PC-3 (cell line): ENCODE measurements around the gene SMIM15. TPM values are rescaled to one million over a fixed set of nuclear protein-coding genes. Genes with fewer than 3 reads are reported as not detected.

Source experiments
- ATAC-seq: fragments of 200-7000 bp; cut with Tn5 transposase; 2 replicates; pipeline ENCODE4 v1.9.1; 2020; ENCODE audit warnings: mild to moderate bottlenecking, moderate library complexity
- BruUV-seq: library from RNA; stranded (reverse); fragments of 400-500 nt; replicated peaks from 2 replicates; lab custom pipeline; 2021; lab: Mats Ljungman, UMichigan
- CTCF ChIA-PET: fragments of 300-600 bp; sonication (Branson Sonifier 250); formaldehyde crosslinking; loops from one replicate; lab custom pipeline; 2022; ENCODE audit warnings: antibody characterized with exemption; lab: Charles Lee
- POLR2A ChIA-PET: fragments of 300-600 bp; sonication (Branson Sonifier 250); formaldehyde crosslinking; loops from one replicate; lab custom pipeline; 2022; ENCODE audit warnings: antibody characterized with exemption; ENCODE audit not compliant: unreplicated experiment; lab: Charles Lee
- DNase-seq: peaks from one replicate; pipeline ENCODE4 v3.0.0-alpha.2; 2015
- H2AFZ ChIP-seq: fragments of 300-600 bp; sonication (generic); 2 replicates; pipeline ENCODE4 v1.6.0; 2016; ENCODE audit warnings: antibody characterized with exemption, low read length
- H3F3A ChIP-seq: fragments of 300-600 bp; sonication (generic); one replicate; pipeline ENCODE4 v1.6.0; 2017; ENCODE audit warnings: antibody characterized with exemption, low read length, control low read depth, mild to moderate bottlenecking; ENCODE audit not compliant: unreplicated experiment
- H3K27ac ChIP-seq: fragments of 300-600 bp; sonication (generic); 2 replicates; pipeline ENCODE4 v1.5.1; 2016; ENCODE audit warnings: mild to moderate bottlenecking, low read length
- H3K27me3 ChIP-seq: fragments of 300-600 bp; sonication (generic); 2 replicates; pipeline ENCODE4 v1.6.1; 2016; ENCODE audit warnings: low read length, mixed read lengths
- H3K36me3 ChIP-seq: fragments of 300-600 bp; sonication (generic); 2 replicates; pipeline ENCODE4 v1.6.1; 2016; ENCODE audit warnings: low read depth, mixed run types, low read length, mixed read lengths
- H3K4me1 ChIP-seq: fragments of 300-600 bp; sonication (generic); 2 replicates; pipeline ENCODE4 v1.5.1; 2016; ENCODE audit warnings: low read length; ENCODE audit not compliant: insufficient read depth
- H3K4me2 ChIP-seq: fragments of 300-600 bp; sonication (generic); 2 replicates; pipeline ENCODE4 v1.6.0; 2016; ENCODE audit warnings: low read length
- H3K4me3 ChIP-seq: fragments of 300-600 bp; sonication (generic); 2 replicates; pipeline ENCODE4 v1.5.1; 2016; ENCODE audit warnings: mild to moderate bottlenecking, low read length, mixed read lengths
- H3K79me2 ChIP-seq: fragments of 300-600 bp; sonication (generic); 2 replicates; pipeline ENCODE4 v1.6.1; 2017; ENCODE audit warnings: low read length, mixed read lengths
- H3K9ac ChIP-seq: fragments of 300-600 bp; sonication (generic); 2 replicates; pipeline ENCODE4 v1.6.0; 2016; ENCODE audit warnings: mild to moderate bottlenecking, low read length
- H3K9me2 ChIP-seq: fragments of 300-600 bp; sonication (generic); replicated peaks from 2 replicates; pipeline ENCODE4 v1.6.1; 2016; ENCODE audit warnings: mixed run types, low read length, mixed read lengths
- H3K9me3 ChIP-seq: fragments of 300-600 bp; sonication (generic); 2 replicates; pipeline ENCODE4 v1.6.1; 2016; ENCODE audit warnings: low read length, mixed read lengths
- H4K20me1 ChIP-seq: fragments of 300-600 bp; sonication (generic); 2 replicates; pipeline ENCODE4 v1.6.1; 2016; ENCODE audit warnings: low read length, mixed read lengths
- CTCF ChIP-seq: fragments of 300-600 bp; sonication (generic); conservative IDR thresholded peaks from 2 replicates; pipeline ENCODE4 v1.5.1; 2017; ENCODE audit warnings: antibody characterized with exemption, low read depth, mild to moderate bottlenecking, low read length
- EZH2 ChIP-seq: fragments of 300-600 bp; sonication (generic); IDR thresholded peaks from one replicate; pipeline ENCODE4 v1.6.1; 2017; ENCODE audit warnings: antibody characterized with exemption, mild to moderate bottlenecking, low read length; ENCODE audit not compliant: unreplicated experiment
- EZH2phosphoT487 ChIP-seq: fragments of 300-600 bp; sonication (generic); IDR thresholded peaks from 2 replicates; pipeline ENCODE4 v1.6.1; 2018; ENCODE audit warnings: mild to moderate bottlenecking, antibody characterized with exemption, low read length, borderline replicate concordance
- intact Hi-C: fragments of 100-400 bp; cut with micrococcal nuclease; formaldehyde crosslinking; loops from 2 replicates; pipeline ENCODE4 v1.9.0; 2023
- total RNA-seq: library from RNA; depleted of rRNA; stranded (reverse); fragments of >200 nt; gene quantifications from 2 replicates; pipeline ENCODE4 v1.2.3, GENCODE V29; 2014

SMIM15 gene
- total RNA-seq, 1 experiment from 2014 or later, result 76.3 TPM

DNA sequence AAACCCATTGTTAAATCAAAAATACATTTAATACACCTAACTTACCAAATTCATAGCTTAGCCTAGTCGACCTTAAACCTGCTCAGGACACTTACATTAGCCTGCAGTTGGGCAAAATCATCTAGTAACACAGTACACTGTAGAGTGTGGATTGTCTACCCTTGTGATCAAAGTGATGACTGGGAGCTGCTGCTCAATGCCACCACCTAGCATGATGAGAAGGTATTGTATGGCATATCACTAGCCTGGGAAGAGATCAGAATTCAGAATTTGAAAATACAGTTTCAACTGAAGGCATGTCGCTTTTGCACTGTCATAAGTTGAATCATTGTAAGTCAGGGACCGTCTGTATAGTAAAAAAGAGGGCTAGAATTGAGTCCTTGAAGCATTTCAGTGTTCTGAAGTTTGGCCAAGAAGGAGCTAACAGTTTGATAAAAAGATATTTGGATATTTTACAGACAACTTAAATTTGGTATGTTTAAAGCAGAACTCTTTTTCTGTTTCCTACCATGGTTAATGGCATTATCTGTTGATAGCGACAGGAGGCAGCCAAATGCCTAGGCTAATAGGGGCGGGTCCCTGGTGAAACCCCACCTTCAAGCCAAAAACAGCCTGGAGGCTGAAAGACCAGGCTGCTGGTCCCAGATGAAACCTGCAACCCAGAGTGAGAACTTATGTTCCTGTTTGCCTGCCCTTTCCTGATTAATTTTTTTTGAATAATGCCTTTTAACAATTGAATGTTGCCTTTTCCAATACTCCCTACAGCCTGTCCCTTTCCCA lies 23.0 kb downstream of the SMIM15 start:
- intact Hi-C loops, result loop anchor here (5.0 kb wide), 1 partner anchor 182 kb away; no protein-coding TSS in a partner anchor
- no peak overlapping the region for H3K4me3 ChIP-seq
- H3K27ac ChIP-seq, result no peak overlapping the region
- H4K20me1 ChIP-seq, result no peaks in the 10 kb centered on the region
- H3K27me3 ChIP-seq, result no peaks in the 10 kb centered on the region
- DNase-seq, result peak; percentile 26
- H3K9ac ChIP-seq, result no peak overlapping the region
- TF ChIP-seq EZH2phosphoT487 (no peak), EZH2 (no peak), CTCF (peak; percentile 58)
- ChIA-PET CTCF (interaction anchor here (0.6 kb wide), 1 partner anchor 162 kb away, joined by 3 read pairs; no protein-coding TSS in a partner anchor), POLR2A (no interaction called here)
- H3K9me2 ChIP-seq, result no peaks in the 10 kb centered on the region
- no peaks in the 10 kb centered on the region for H3K79me2 ChIP-seq
- no TSS peak for BruUV-seq
- peak; percentile 76 for ATAC-seq
- H3K36me3 ChIP-seq, result no peaks in the 10 kb centered on the region
- no peaks in the 10 kb centered on the region for H3F3A ChIP-seq
- no peak overlapping the region for H3K4me2 ChIP-seq
- no peaks in the 10 kb centered on the region for H3K4me1 ChIP-seq
- H2AFZ ChIP-seq, result no peak overlapping the region
- H3K9me3 ChIP-seq, result no peaks in the 10 kb centered on the region

DNA sequence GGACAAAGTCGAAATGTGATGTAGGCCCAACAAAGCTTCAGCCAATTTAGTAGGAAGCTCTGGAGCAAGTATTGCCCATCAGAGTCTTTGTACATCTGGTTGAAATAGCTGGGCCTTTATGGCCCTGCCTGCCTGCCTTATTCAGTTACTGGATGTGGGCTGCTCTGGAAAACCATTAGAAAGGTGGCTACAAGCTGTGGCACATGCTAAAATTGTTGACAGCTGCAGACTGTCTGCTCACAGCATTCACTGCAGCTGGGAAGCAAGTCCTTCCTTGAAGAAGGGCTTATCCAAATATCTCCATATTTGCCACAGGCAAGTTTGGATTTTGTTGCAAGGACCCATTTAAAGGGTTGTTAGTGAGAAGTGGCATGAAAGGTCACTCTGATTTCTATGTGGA lies 24.4 kb downstream of the SMIM15 start:
- H3K9me3 ChIP-seq, result no peaks in the 10 kb centered on the region
- no peaks in the 10 kb centered on the region for H3K27me3 ChIP-seq
- ChIA-PET POLR2A (no interaction called here), CTCF (interaction anchor here (2.1 kb wide), 1 partner anchor 179 kb away, joined by 6 read pairs; no protein-coding TSS in a partner anchor)
- H4K20me1 ChIP-seq, result no peaks in the 10 kb centered on the region
- no peak overlapping the region for H2AFZ ChIP-seq
- intact Hi-C loops, result loop anchor here (5.0 kb wide), 1 partner anchor 181 kb away; no protein-coding TSS in a partner anchor
- H3K4me3 ChIP-seq, result no peak overlapping the region
- TF ChIP-seq EZH2phosphoT487, result no peak
- TF ChIP-seq EZH2, result no peak
- no peak for TF ChIP-seq CTCF
- no peak overlapping the region for H3K27ac ChIP-seq
- H3K9ac ChIP-seq, result no peak overlapping the region
- BruUV-seq, result no TSS peak
- no peak overlapping the region for H3K4me2 ChIP-seq
- no peaks in the 10 kb centered on the region for H3K79me2 ChIP-seq
- no peaks in the 10 kb centered on the region for H3K4me1 ChIP-seq
- H3F3A ChIP-seq, result no peaks in the 10 kb centered on the region
- ATAC-seq (no peak), DNase-seq (no peak)
- no peaks in the 10 kb centered on the region for H3K36me3 ChIP-seq
- H3K9me2 ChIP-seq, result no peaks in the 10 kb centered on the region

DNA sequence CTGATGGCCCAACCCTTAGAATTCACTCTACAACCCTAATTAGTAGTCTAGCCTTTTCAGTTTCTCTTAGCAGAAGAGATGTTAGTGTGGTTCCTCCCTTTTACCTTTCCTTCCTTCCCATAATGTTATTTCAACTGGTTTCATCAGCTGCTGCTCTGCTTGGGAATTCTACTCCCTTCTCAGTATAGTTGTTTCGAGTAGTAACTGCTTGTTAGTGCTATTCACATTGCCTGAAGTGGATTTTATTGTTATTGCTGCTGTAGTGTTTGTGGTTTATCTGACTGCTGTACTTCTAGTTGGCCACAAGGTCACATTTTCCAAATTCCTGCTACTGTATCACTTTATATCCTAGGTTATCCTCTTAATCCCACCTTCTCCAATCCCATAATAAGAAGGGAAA lies 29.7 kb downstream of the SMIM15 start:
- Histone ChIP-seq H3K4me1 (no peaks in the 10 kb centered on the region), H4K20me1 (no peaks in the 10 kb centered on the region), H3K27me3 (no peaks in the 10 kb centered on the region), H3K27ac (no peak overlapping the region), H3K4me2 (no peak overlapping the region), H3K4me3 (no peak overlapping the region), H3K36me3 (no peaks in the 10 kb centered on the region), H3K9me2 (no peaks in the 10 kb centered on the region), H2AFZ (no peak overlapping the region), H3F3A (no peaks in the 10 kb centered on the region), H3K9ac (no peak overlapping the region), H3K9me3 (no peaks in the 10 kb centered on the region), H3K79me2 (no peaks in the 10 kb centered on the region)
- CTCF ChIA-PET, result no interaction called here
- POLR2A ChIA-PET, result no interaction called here
- TF ChIP-seq EZH2phosphoT487 (no peak), CTCF (no peak), EZH2 (no peak)
- intact Hi-C loops, result no loop called here
- no TSS peak for BruUV-seq
- no peak for ATAC-seq
- no peak for DNase-seq
